ENCODE measurements around the gene NLN.

DNA sequence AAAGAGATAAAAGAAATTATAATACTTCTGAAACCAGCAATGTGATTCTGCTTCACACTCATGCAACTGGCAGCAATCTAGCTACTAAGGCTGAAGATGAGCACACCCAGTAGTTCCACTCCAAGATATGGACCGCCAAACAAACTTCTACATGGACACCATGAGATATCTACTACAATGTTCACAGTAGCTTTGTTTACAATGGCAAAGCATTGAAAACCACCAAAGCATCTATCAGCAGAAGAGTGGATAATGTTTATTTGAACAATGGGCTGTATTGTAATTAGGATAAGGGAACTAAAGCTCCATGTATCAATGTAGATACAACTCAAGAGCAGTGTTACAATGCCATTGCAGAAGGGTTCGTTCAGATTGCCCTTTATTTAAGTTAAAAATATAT lies 113.2 kb downstream of the NLN start:
- TF ChIP-seq, protein P1, sequence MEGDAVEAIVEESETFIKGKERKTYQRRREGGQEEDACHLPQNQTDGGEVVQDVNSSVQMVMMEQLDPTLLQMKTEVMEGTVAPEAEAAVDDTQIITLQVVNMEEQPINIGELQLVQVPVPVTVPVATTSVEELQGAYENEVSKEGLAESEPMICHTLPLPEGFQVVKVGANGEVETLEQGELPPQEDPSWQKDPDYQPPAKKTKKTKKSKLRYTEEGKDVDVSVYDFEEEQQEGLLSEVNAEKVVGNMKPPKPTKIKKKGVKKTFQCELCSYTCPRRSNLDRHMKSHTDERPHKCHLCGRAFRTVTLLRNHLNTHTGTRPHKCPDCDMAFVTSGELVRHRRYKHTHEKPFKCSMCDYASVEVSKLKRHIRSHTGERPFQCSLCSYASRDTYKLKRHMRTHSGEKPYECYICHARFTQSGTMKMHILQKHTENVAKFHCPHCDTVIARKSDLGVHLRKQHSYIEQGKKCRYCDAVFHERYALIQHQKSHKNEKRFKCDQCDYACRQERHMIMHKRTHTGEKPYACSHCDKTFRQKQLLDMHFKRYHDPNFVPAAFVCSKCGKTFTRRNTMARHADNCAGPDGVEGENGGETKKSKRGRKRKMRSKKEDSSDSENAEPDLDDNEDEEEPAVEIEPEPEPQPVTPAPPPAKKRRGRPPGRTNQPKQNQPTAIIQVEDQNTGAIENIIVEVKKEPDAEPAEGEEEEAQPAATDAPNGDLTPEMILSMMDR (IDR thresholded peaks at IDR 0.05), result no peak
- TF ChIP-seq POLR2A (IDR thresholded peaks at IDR 0.05), result no peak
